Left renal cortex interstitium (tissue), 4 donors: ENCODE data around the gene NSUN3. TPM values are rescaled to one million over a fixed set of nuclear protein-coding genes. Genes with fewer than 3 reads are reported as not detected.
A peak's percentile ranks its signal among the peaks of the same experiment; 100 is the strongest.
"Not testable (repeated sequence)": the region's sequence is repeated elsewhere in the genome, so short reads cannot be mapped to it uniquely, and the experiment has no call there.

ENCODE experiments used
- DNase-seq, 4 donors: peaks; one replicate each; pipeline ENCODE4 v3.0.0-alpha.2; 2013; ENCODE audit warnings: low read depth in 4 of 4, low spot score in 2 of 4, missing footprints in 1 of 4
- polyA plus RNA-seq, 4 donors: library from polyadenylated mRNA; unstranded; fragments of 120-200 nt; gene quantifications; one replicate each; pipeline ENCODE4 v1.2.1, GENCODE V29; 2013; ENCODE audit not compliant: insufficient read length in 4 of 4

Gene NSUN3
- 10 to 100 TPM; 10.9 to 13.9 (median 12.8) TPM for polyA plus RNA-seq

GRCh38 chr3:94062513-94063404 lies at the start of gene NSUN3, which contains the start of gene DHFR2:
Gene NSUN3 (plus strand): TSS chr3:94063061. CDS start chr3:94063127, 66 bp downstream.
Gene DHFR2 (minus strand): TSS chr3:94062916. CDS start chr3:94061511, 1,405 bp downstream.
- DNase-seq, result peak; percentile 88 to 97 (median 94)

GRCh38 chr3:94015025-94015424 lies 47.8 kb upstream of the NSUN3 start:
- DNase-seq, result no peak

DNA sequence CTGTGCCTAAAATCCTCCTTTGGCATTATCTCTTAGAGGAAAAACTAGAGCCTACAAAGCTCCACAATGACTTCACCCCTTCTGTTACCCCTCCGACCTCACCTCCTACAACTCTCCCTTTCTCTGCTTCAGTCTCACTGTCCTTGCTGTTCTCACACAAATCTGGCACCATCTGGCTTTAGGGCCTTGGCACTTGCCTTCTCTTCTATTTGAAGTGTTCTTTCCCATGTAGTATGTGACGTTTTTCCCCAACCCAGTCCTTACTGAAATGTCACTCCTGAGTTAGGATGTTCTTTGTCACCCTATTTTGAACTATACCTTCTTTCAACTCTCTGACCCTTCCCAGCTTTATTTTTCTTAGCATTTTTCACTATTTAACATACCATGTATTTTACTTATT lies 43.2 kb upstream of the NSUN3 start:
- no peak for DNase-seq

DNA sequence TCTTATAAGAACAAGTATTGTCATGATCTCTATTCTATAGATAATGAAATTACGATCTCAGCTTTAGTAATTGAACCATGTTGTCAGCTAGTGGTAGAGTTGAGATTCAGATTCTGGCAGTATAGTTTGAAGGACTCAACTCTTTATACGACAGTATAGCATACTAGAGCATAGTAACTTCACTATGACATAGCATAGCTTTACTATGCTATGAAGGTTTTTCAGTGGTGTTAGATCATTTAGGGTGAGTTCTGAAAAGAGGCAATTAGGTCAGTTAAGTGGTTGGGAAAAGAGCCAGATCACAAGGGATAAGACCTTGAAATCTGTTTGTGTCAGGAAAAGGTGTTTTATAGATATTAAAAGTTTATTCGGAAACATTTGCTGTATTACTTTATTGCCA lies 42.6 kb upstream of the NSUN3 start:
- DNase-seq, result no peak

GRCh38 chr3:94024385-94024784 lies 38.5 kb upstream of the NSUN3 start:
- DNase-seq, result no peak

- no peak for DNase-seq
These were observed 36.2 kb upstream of the NSUN3 start for GRCh38 chr3:94026623-94027022.

- no peak for DNase-seq
These were observed 34.6 kb upstream of the NSUN3 start, which contains the start of gene STX19 for GRCh38 chr3:94028093-94028837. Gene STX19 (minus strand): TSS chr3:94028597. CDS start chr3:94015269, 13,328 bp downstream.

- DNase-seq, result no peak
These were observed 25.9 kb upstream of the NSUN3 start for GRCh38 chr3:94036909-94037507.

- no peak for DNase-seq
These were observed 19.6 kb upstream of the NSUN3 start for GRCh38 chr3:94043285-94043684.

- not testable (repeated sequence) for DNase-seq
These were observed 18.5 kb upstream of the NSUN3 start for GRCh38 chr3:94044100-94044936.

DNA sequence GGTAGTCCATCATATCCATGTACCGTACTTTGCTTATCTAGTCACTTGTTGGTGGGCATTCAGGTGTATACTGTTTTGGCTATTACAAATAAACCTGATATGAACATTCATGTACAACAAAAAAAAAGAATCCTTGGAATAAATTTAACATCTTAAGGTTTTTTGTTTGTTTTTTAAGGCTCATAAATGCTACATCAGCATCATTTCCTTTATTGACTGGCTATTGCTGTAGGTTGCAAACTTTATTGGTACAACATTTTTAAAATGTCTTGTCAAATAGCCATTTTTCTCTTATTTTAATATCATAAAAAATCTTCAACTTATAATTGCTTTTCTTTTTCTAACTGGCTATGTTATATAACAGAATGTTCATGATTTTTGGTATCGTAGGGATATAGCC lies 16.3 kb upstream of the NSUN3 start:
- no peak for DNase-seq

GRCh38 chr3:94049267-94049666 lies 13.6 kb upstream of the NSUN3 start:
- no peak for DNase-seq

DNA sequence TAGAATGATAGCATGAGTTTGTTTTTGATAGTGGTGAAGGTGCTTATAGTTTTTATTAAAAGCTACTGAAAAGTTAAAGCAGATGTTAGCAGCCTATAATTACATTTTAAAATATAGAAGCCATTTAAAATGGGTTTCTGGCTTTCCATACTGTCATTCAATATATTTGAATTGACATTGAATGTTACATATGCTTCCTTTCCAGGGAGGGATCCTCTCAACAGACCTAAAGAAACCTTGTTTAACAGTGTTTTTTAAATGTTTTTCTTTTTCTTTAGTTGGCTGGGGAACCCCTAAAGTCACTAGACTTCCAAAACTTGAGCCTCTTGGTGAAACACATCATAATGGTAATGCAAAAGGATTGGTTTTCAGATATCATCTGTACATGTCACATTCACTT lies 12.3 kb upstream of the NSUN3 start:
- DNase-seq, result no peak

DNA sequence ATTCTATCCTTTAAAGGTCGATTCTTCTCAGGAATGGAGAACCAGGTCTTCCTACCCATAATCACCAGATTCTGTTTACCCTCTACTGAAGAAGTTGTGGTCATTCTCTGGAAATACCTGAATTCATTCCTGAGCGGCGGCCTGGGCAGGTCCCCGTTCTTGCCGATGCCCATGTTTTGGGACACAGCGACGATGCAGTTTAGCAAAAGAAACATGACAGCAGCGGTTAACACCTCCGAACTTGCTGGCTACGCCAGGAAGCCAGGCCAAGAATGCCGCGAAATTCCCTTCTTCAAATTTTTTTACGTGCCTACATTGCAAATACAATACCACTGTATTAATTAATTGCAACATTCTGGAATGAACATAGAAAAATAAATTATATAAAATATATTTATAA lies 1.6 kb upstream of the NSUN3 start:
- DNase-seq, result no peak

GRCh38 chr3:94063496-94064119 lies 747 bp downstream of the NSUN3 start:
- DNase-seq, result no peak

GRCh38 chr3:94064243-94064860 lies 1.5 kb downstream of the NSUN3 start:
- DNase-seq, result no peak

- DNase-seq, result no peak
These were observed 2.3 kb downstream of the NSUN3 start for GRCh38 chr3:94065122-94065521.

DNA sequence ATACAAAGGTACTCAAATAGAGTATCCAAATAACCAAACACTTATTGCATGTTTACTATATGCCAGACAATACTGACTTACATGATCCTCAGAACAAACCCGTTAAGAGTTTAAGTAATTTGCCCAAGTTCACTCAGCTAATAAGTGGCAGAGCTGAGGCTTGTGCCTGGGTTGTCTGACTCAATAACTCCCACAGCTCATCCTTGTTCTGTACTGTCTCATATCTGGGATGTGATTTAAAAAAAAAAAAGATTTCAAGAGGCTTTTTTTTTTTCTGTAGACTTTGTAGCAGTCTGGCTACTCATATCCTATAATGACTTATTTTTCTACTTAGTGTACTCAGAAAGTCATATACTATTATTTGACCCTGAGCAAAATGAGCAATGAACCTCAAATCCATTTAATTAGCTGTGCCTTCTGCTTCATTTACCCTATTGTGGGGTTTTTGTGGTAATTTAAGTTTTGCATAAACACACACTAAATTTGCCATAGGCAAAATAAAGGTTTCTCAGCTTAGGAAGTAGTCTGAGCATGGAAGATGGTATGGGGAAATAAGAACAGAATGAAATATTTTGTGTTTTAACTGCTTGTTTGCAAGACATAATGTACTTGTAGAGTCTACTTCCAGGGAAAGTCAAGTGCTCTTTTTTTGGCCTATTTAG lies 3.1 kb downstream of the NSUN3 start:
- no peak for DNase-seq
